ENCODE results near the gene FSTL4. TPM values are rescaled to one million over a fixed set of nuclear protein-coding genes. Genes with fewer than 3 reads are reported as not detected.
"Not testable (repeated sequence)": the region's sequence is repeated elsewhere in the genome, so short reads cannot be mapped to it uniquely, and the experiment has no call there.

FSTL4 gene
- total RNA-seq, 3 donors from 2014 or later, result 0.42 to 1.7 (median 0.46) TPM

DNA sequence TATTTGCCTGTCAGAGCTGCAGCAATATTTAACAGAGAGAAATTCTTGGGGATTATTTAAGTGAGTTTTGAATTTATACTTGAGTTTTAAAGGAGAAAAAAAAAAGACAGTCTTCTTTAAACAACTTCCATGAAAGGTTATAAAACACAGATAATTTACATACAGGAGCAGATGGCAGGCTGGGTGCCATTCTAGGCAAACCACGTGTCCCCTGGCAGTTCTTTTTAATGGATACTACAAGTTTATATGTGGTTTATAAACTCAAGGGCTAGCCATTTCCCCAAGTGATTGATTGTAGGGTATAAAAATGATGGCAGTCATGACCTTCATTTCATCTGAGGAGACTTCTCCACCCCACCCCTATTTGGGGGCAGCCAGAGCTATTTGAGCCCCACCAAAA, 166.6 kb downstream of the FSTL4 start:
- H3K4me1 Mint-ChIP-seq (ENCODE audit: low read depth), result no peaks in the 10 kb centered on the region
- no peak overlapping the region for H3K4me3 Mint-ChIP-seq
- DNase-seq (no peak), ATAC-seq (no peak)
- no peaks in the 10 kb centered on the region for H3K9me3 Mint-ChIP-seq
- H3K36me3 Mint-ChIP-seq (ENCODE audit: insufficient read depth), result no peaks in the 10 kb centered on the region
- no peaks in the 10 kb centered on the region for H3K27me3 Mint-ChIP-seq (ENCODE audit: low read depth)

DNA sequence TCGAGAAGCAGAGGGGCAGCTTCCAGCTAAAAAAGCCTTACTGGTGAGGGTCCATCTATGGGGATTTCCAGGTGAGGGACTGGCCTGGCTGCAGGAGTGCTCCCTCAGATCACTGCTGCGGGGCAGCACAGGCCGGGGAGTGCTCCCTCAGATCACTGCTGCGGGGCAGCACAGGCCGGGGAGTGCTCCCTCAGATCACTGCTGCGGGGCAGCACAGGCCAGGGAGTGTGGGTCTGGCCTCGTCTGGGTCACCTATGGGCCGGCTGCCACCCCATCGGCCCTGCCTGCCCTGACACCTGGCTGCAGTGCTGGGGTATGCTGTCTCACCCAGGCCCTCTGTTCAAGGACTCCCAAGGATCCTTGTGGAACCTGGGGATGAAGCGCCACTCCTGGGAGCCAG, 167.1 kb downstream of the FSTL4 start:
- not testable (repeated sequence) for H3K9me3 Mint-ChIP-seq; H3K4me3 Mint-ChIP-seq; H3K4me1 Mint-ChIP-seq (ENCODE audit: low read depth)

DNA sequence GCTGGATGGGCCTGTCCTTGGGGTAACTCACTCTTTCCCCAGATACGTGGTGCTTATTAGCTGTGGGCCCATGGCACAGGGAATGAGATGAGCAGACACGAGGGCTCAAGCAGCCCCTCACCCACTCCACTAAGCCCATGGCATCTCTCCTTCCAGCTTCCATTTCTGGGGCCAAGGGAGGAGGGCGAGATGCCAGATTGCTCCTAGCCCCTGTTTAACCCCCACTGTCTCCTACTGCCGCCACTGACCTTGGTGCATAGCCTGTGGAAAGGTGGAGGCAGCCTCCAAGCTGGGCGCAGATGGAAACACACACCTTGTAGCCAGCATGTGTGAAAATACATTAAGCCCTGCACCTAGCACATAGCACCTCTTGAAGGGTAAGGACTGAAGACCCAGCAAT, 167.6 kb downstream of the FSTL4 start:
- H3K4me3 Mint-ChIP-seq, result no peak overlapping the region
- ATAC-seq, result no peak
- H3K36me3 Mint-ChIP-seq (ENCODE audit: insufficient read depth), result no peaks in the 10 kb centered on the region
- H3K4me1 Mint-ChIP-seq (ENCODE audit: low read depth), result no peaks in the 10 kb centered on the region
- H3K27me3 Mint-ChIP-seq (ENCODE audit: low read depth), result no peaks in the 10 kb centered on the region
- DNase-seq, result no peak
- no peaks in the 10 kb centered on the region for H3K9me3 Mint-ChIP-seq

More for the DNA sequence above, 167.1 kb downstream of the FSTL4 start:
- not testable (repeated sequence) for ATAC-seq; H3K27me3 Mint-ChIP-seq (ENCODE audit: low read depth); DNase-seq; H3K36me3 Mint-ChIP-seq (ENCODE audit: insufficient read depth)

DNA sequence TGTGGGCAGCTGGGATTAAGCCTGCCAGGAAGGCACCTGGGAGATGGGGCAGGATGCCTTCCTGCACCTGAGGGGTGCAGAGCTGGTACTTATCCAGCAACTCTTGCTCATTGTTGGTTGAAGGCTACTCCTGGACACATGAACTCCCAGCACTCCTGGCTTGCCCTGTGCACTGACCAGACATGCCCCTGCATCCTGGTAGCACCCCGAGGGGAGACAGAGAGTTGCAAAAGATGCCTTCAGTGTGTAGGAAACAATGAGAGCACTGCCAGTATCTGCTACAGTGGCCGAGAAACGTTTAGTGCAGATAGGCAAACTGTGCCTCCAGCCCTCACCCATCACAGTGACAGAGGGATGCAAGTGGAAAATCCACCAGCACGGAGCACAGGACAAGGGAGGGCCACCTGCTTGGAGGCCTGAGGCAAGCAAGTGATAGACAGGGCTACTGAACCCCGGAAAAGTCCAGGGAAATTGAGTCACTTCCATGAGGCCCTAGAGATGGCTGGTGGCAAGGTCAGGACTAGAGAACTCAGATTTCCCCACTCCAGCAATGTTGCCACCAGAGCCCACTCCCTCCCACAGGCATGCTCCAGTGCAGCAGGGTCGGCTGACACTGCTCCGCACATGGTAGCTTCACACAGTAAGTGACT, 171.1 kb downstream of the FSTL4 start:
- no peaks in the 10 kb centered on the region for H3K36me3 Mint-ChIP-seq (ENCODE audit: insufficient read depth)
- H3K9me3 Mint-ChIP-seq, result no peaks in the 10 kb centered on the region
- DNase-seq (no peak), ATAC-seq (no peak)
- H3K4me1 Mint-ChIP-seq (ENCODE audit: low read depth), result no peaks in the 10 kb centered on the region
- H3K27me3 Mint-ChIP-seq (ENCODE audit: low read depth), result peaks cover 4% of the 10 kb centered on the region
- no peak overlapping the region for H3K4me3 Mint-ChIP-seq

DNA sequence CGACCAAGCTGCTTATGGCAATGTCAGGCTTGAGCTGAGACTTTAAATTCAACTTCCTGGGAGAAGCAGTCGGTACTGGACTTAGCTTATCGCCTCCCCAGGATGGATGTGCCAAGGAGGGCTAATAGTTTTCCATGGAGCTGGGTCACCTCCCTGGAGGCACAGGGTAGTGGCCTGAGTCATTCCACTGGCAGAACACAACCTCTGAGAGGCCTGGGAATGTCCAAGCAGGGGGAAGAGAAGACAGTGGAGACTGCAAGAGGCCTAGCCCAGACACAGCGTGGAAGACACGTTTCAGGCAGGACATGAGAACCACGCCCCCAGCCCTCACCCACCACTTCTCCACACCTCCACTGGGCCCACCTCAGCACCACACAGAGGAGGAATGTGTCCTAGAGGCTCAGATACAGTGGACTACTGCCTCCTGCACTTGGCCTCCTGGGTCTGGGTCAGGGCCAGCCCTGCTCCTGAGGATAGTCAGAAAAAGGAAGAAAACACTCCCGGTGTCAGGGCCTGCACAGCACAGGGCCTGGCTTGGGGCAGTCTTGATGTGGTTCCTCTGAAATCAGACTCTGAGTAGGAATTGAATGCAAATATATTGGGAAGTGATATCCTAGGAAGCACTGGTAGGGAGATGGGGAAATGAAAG, 171.8 kb downstream of the FSTL4 start:
- no peaks in the 10 kb centered on the region for H3K4me1 Mint-ChIP-seq (ENCODE audit: low read depth)
- H3K4me3 Mint-ChIP-seq, result no peak overlapping the region
- ATAC-seq, result no peak
- H3K36me3 Mint-ChIP-seq (ENCODE audit: insufficient read depth), result no peaks in the 10 kb centered on the region
- no peak for DNase-seq
- peaks cover 4% of the 10 kb centered on the region for H3K27me3 Mint-ChIP-seq (ENCODE audit: low read depth)
- H3K9me3 Mint-ChIP-seq, result no peaks in the 10 kb centered on the region

DNA sequence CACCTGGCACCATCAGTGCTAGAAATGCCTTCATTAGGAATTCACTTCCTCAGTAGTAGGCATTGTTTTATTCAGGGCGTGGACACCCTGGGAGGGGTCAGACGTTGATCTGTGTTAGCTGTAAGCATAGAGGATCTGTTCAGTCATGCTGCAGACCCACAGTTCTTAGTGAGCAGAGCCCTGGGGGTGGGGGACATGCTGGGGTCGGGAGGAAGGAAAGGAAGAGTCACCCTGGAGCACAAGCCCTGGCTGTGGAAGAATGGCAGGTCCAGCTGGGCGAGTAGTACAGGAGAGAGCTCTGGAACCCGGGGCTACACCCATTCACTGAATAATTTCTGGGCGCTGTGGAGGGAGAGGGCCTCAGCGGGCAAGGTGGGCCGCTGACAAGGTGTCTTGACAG, 172.5 kb downstream of the FSTL4 start:
- H3K9me3 Mint-ChIP-seq, result no peaks in the 10 kb centered on the region
- no peaks in the 10 kb centered on the region for H3K36me3 Mint-ChIP-seq (ENCODE audit: insufficient read depth)
- H3K4me3 Mint-ChIP-seq, result no peak overlapping the region
- H3K4me1 Mint-ChIP-seq (ENCODE audit: low read depth), result no peaks in the 10 kb centered on the region
- DNase-seq, result no peak
- no peak for ATAC-seq
- peaks cover 4% of the 10 kb centered on the region for H3K27me3 Mint-ChIP-seq (ENCODE audit: low read depth)

DNA sequence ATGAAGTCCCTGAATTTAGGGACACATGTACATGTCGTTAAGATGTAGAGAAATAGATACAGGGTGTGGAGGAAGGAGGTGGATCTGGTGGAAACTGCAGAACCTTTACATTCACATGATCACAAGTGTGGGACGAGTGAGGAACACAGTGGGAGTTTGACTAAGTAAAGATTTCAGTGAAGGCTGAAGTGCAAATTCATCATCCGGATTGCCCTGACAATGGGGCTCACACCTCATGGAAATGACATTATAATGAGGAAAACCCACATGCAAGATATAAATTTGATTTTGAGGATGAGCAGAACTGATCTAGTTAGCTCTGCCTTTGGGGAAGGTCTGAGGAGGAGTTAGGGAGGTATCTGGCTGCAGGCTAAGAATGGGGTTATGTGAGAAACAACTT, 173.9 kb downstream of the FSTL4 start:
- Mint-ChIP-seq H3K4me3 (no peak overlapping the region), H3K36me3 (ENCODE audit: insufficient read depth) (no peaks in the 10 kb centered on the region), H3K9me3 (no peaks in the 10 kb centered on the region), H3K4me1 (ENCODE audit: low read depth) (no peaks in the 10 kb centered on the region), H3K27me3 (ENCODE audit: low read depth) (peaks cover 4% of the 10 kb centered on the region)
- no peak for DNase-seq
- no peak for ATAC-seq

DNA sequence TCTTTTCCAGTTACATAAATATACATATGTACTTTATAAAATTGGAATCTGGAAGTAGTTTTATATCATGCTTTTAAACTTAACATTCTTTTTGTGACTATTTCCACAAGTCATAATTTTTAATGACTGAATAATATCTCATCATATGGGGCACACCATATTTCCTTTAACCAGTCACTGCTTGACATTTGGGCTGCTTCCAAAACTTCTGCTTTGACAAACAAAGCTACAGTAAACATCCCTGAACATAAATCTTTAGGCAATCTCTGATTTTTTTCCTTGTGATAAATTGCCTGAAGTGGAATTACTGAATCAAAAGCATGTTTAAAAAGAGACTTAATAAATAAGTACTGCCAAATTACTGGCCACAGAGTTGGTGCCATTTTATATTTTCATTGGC, 178.0 kb downstream of the FSTL4 start:
- Mint-ChIP-seq H3K4me3 (no peak overlapping the region), H3K27me3 (ENCODE audit: low read depth) (peaks cover 5% of the 10 kb centered on the region), H3K4me1 (ENCODE audit: low read depth) (no peaks in the 10 kb centered on the region), H3K9me3 (no peaks in the 10 kb centered on the region), H3K36me3 (ENCODE audit: insufficient read depth) (no peaks in the 10 kb centered on the region)
- no peak for ATAC-seq
- DNase-seq, result no peak

DNA sequence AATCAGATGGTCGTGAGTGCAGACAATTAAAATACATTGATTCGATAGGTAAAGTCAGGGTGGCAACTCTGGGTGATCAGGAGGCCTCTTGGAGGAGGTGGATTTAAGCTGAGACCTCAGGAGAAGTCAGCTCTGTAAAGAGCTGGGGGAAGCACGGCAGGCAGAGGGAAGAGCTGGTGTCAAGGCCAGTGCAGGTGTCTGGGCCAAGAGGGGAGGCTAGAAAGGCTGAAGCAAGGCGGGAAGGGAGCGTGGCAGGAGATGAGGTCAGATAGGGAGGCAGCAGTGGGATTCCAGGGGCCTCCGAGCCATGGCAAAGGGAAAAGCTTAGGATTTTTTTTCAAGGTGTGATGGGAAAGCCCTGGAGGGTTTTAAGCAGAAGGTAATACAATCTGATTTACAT, 178.7 kb downstream of the FSTL4 start:
- peaks cover 5% of the 10 kb centered on the region for H3K27me3 Mint-ChIP-seq (ENCODE audit: low read depth)
- ATAC-seq, result no peak
- DNase-seq, result no peak
- no peak overlapping the region for H3K4me3 Mint-ChIP-seq
- no peaks in the 10 kb centered on the region for H3K4me1 Mint-ChIP-seq (ENCODE audit: low read depth)
- H3K36me3 Mint-ChIP-seq (ENCODE audit: insufficient read depth), result no peaks in the 10 kb centered on the region
- H3K9me3 Mint-ChIP-seq, result no peaks in the 10 kb centered on the region

DNA sequence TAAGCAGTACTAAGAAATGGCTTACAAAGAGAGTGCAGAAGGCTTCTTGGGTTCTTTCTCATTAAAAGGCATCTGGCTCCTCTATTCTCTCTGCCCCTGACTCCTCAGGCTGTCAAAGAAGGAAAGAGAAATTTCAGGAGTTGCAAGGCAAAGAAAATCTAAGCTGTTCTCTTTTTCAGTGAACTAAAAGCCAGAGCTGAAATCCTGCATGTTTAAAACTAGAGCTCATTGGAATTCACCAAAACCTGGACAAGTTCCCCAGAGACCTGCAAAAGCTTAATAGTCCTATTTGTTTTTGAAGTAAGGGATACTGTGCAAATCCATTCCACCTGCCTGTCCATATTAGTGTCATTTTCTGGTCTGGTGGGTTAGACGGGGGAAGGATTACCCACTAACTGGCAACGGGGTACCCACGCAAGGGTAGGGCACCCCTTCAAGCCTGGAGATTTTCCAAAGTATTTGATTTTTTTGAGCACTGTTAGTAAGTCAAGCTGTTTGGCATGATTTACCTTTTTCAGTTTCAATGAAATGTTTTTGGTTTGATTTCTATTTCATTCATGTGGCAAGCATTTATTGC, 179.3 kb downstream of the FSTL4 start:
- ATAC-seq, result no peak
- Mint-ChIP-seq H3K4me1 (ENCODE audit: low read depth) (no peaks in the 10 kb centered on the region), H3K9me3 (no peaks in the 10 kb centered on the region), H3K36me3 (ENCODE audit: insufficient read depth) (no peaks in the 10 kb centered on the region), H3K27me3 (ENCODE audit: low read depth) (peaks cover 5% of the 10 kb centered on the region), H3K4me3 (no peak overlapping the region)
- no peak for DNase-seq

DNA sequence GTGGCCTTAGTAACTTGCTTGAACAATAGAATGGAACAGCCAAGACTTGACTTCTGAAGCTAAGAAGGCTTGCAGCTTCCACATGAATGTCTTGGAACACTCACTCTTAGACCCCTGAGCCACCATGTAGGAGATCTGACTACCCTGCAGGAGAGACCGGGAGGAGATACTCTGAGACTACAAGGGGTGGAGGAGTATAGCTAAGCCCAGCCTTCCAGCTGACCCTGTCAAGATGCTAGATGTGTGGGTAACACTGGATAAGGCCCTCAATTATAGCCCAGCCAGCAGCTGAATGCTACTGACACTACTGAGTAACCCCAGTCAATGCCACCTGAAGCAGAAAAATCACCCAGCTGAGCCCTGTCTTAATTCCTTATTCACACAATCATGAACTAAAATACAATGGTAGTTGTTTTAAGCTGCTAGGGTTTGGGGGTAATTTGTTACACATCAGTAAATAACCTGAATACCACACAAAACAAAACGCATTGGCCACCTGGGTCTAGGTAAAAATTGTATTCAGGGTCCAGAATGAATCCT, 180.9 kb downstream of the FSTL4 start:
- Mint-ChIP-seq H3K4me3 (no peak overlapping the region), H3K9me3 (no peaks in the 10 kb centered on the region), H3K36me3 (ENCODE audit: insufficient read depth) (no peaks in the 10 kb centered on the region), H3K27me3 (ENCODE audit: low read depth) (peaks cover 4% of the 10 kb centered on the region), H3K4me1 (ENCODE audit: low read depth) (no peaks in the 10 kb centered on the region)
- ATAC-seq (no peak), DNase-seq (no peak)

DNA sequence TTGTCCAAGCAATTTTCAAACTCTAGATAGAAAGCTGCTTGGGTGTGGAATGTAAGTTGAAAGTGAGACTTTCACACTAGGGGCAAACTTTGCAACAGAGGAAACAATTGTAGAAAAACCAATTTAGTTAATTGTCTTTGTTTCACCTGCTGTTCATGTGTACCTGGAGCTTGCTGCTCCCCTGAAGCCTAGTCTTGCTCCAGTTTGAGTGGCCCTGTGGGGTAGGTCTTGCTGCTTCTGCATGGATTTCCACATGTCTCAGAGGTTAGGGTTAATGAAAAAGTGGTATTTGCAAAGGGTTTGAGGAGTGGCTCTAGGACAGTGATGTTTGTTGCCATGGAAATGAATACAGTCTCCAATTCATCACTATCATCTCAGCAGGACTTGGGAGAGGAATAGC, 182.2 kb downstream of the FSTL4 start:
- no peaks in the 10 kb centered on the region for H3K36me3 Mint-ChIP-seq (ENCODE audit: insufficient read depth)
- H3K4me1 Mint-ChIP-seq (ENCODE audit: low read depth), result no peaks in the 10 kb centered on the region
- H3K4me3 Mint-ChIP-seq, result no peak overlapping the region
- H3K27me3 Mint-ChIP-seq (ENCODE audit: low read depth), result peaks cover 5% of the 10 kb centered on the region
- no peak for ATAC-seq
- no peak for DNase-seq
- H3K9me3 Mint-ChIP-seq, result no peaks in the 10 kb centered on the region

DNA sequence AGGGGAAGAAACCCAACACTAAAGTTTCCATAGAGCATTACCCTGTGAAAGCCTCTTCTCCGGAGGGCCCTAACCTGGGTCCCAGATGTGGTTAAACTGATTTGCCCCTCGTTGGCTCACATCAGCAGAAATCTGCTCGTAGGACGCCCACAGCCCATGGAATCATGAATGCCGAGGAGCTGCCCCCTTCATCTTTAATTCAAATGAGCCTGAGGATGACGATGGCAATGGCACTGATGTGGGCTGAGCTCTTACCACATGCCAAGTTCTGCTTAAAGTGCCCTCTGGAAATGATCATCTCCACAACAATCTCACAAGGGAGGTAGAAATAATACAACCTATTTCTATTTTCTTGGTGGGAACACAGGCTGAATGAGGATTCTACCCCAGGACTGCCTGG, 183.3 kb downstream of the FSTL4 start:
- no peak for DNase-seq
- ATAC-seq, result no peak
- Mint-ChIP-seq H3K4me3 (no peak overlapping the region), H3K27me3 (ENCODE audit: low read depth) (peaks cover 5% of the 10 kb centered on the region), H3K36me3 (ENCODE audit: insufficient read depth) (no peaks in the 10 kb centered on the region), H3K4me1 (ENCODE audit: low read depth) (peaks cover 1% of the 10 kb centered on the region), H3K9me3 (no peaks in the 10 kb centered on the region)

DNA sequence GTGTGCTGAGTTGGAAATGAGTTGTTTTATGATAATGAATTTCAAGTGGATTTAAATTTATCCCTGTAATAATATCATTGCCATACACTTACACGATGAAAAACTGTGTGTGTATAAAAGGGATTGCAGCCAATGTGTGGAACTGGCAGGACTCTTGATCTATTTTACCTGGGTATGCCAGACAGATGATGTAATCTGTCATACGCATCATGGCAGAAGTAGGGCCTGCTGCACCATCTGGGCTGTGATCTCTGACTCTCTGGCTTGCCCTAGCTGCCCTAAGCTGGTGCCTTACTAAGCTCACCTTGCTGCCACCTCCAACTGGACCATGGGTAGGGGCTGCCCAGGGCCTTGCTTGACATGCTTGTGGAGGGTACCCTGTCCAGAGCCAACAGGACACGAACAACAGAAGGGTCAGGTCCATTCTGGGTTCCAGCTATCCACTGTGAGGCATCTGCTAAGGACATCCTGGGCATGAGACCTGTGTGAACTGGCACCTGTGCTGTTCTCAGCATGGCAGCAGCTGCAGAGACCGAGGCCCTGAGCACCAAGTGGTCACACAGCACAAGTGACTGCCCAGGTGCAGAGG, 184.2 kb downstream of the FSTL4 start:
- DNase-seq, result no peak
- H3K4me1 Mint-ChIP-seq (ENCODE audit: low read depth), result peaks cover 8% of the 10 kb centered on the region
- H3K27me3 Mint-ChIP-seq (ENCODE audit: low read depth), result peaks cover 8% of the 10 kb centered on the region
- H3K4me3 Mint-ChIP-seq, result no peak overlapping the region
- no peaks in the 10 kb centered on the region for H3K9me3 Mint-ChIP-seq
- H3K36me3 Mint-ChIP-seq (ENCODE audit: insufficient read depth), result no peaks in the 10 kb centered on the region
- ATAC-seq, result no peak

Data from activated T-cell treated with anti-CD3 and anti-CD28 coated beads, Interleukin-2, amount 50 U/mL, for 4 hours (primary cell).